Nephron (organoid): ENCODE results near the gene PLAU.
"Not testable (repeated sequence)": the region's sequence is repeated elsewhere in the genome, so short reads cannot be mapped to it uniquely, and the experiment has no call there.

Experiments
- H3K27ac Mint-ChIP-seq, 3 experiments: 2 replicates each; pipeline ENCODE4 v1.8.0; 2020; ENCODE audit warnings: mixed read lengths in 3 of 3, mild to moderate bottlenecking in 2 of 3, moderate library complexity in 1 of 3
- H3K27me3 Mint-ChIP-seq: 2 replicates; pipeline ENCODE4 v1.8.0; 2021; ENCODE audit warnings: low read depth, mild to moderate bottlenecking, moderate library complexity, mixed read lengths
- H3K36me3 Mint-ChIP-seq: 2 replicates; pipeline ENCODE4 v1.8.0; 2020; ENCODE audit warnings: low read depth, mixed read lengths
- H3K4me1 Mint-ChIP-seq: 2 replicates; pipeline ENCODE4 v1.8.0; 2020; ENCODE audit warnings: mixed read lengths
- H3K4me3 Mint-ChIP-seq, 3 experiments: 2 replicates each; pipeline ENCODE4 v1.8.0; 2020; ENCODE audit warnings: mild to moderate bottlenecking in 3 of 3, mixed read lengths in 3 of 3, moderate library complexity in 2 of 3
- H3K9me3 Mint-ChIP-seq: 2 replicates; pipeline ENCODE4 v1.8.0; 2020; ENCODE audit warnings: mixed read lengths
- TF ChIP-seq, protein P1 (sequence below), 3 experiments: fragments of 200-600 bp; sonication (generic); IDR thresholded peaks; one replicate each; pipeline ENCODE4 v1.5.0; 2021; ENCODE audit warnings: antibody characterized with exemption in 3 of 3; ENCODE audit not compliant: unreplicated experiment in 3 of 3

Gene PLAU

DNA sequence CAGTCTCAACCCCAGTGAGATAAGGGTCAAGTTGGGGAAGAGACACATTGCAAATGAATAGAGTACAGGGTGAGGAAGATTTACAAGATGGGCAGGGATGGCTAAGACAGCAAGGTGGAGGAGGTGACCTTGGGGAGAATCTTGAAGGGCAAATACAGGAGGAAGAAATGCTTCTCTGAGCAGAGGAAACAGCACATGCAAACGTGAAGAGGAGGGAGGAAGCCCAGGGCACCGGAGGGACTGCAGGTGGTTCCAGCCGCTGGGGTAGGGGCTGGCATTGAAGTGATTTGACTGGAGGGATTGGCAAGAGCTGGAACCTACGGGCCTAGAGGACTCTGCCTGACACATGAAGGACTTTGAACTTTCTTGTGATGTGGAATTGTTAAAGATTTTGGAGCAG is 14.6 kb downstream of the PLAU start:
- no peak overlapping the region for H3K27ac Mint-ChIP-seq
- no peaks in the 10 kb centered on the region for H3K36me3 Mint-ChIP-seq
- H3K4me3 Mint-ChIP-seq, result no peak overlapping the region
- H3K9me3 Mint-ChIP-seq, result no peaks in the 10 kb centered on the region
- peaks cover 15% of the 10 kb centered on the region for H3K4me1 Mint-ChIP-seq
- TF ChIP-seq, protein P1, sequence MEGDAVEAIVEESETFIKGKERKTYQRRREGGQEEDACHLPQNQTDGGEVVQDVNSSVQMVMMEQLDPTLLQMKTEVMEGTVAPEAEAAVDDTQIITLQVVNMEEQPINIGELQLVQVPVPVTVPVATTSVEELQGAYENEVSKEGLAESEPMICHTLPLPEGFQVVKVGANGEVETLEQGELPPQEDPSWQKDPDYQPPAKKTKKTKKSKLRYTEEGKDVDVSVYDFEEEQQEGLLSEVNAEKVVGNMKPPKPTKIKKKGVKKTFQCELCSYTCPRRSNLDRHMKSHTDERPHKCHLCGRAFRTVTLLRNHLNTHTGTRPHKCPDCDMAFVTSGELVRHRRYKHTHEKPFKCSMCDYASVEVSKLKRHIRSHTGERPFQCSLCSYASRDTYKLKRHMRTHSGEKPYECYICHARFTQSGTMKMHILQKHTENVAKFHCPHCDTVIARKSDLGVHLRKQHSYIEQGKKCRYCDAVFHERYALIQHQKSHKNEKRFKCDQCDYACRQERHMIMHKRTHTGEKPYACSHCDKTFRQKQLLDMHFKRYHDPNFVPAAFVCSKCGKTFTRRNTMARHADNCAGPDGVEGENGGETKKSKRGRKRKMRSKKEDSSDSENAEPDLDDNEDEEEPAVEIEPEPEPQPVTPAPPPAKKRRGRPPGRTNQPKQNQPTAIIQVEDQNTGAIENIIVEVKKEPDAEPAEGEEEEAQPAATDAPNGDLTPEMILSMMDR (IDR thresholded peaks at IDR 0.05; ENCODE audit: unreplicated experiment in 3 of 3), result no peak
- H3K27me3 Mint-ChIP-seq, result peaks cover 4% of the 10 kb centered on the region

DNA sequence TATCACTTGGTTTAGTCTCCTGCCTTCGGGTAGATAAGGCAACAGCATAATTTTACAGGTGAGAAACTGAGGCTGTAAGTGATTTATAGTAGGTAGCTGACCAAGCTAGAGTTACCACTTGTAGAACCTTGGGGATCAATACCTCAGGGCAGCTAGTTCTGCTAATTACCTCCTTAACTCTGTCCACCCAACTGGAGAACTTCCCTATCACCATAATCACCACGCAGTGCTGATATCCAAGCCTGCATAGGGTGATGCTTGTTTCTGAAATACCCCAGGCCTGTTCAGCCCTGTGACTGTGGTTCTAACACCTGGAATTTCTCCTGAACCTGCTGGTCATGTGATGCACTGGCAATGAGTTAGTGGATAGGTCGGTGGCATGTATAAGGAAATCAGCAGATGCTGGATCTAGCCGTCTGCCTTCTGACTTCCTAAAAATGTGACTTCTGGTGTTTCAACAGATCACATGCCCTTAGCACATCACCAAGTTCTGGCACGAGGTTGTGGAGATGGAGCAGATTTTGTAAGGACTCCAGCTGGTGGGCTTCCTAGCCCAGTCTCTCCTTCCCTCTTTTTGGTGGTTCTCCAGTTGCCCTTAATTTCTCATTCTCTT is 15.3 kb downstream of the PLAU start:
- Mint-ChIP-seq H3K27me3 (peaks cover 4% of the 10 kb centered on the region), H3K9me3 (no peaks in the 10 kb centered on the region), H3K4me3 (no peak overlapping the region), H3K27ac (no peak overlapping the region), H3K36me3 (no peaks in the 10 kb centered on the region), H3K4me1 (peaks cover 20% of the 10 kb centered on the region)
- TF ChIP-seq, protein P1 (IDR thresholded peaks at IDR 0.05; ENCODE audit: unreplicated experiment in 3 of 3), result no peak

DNA sequence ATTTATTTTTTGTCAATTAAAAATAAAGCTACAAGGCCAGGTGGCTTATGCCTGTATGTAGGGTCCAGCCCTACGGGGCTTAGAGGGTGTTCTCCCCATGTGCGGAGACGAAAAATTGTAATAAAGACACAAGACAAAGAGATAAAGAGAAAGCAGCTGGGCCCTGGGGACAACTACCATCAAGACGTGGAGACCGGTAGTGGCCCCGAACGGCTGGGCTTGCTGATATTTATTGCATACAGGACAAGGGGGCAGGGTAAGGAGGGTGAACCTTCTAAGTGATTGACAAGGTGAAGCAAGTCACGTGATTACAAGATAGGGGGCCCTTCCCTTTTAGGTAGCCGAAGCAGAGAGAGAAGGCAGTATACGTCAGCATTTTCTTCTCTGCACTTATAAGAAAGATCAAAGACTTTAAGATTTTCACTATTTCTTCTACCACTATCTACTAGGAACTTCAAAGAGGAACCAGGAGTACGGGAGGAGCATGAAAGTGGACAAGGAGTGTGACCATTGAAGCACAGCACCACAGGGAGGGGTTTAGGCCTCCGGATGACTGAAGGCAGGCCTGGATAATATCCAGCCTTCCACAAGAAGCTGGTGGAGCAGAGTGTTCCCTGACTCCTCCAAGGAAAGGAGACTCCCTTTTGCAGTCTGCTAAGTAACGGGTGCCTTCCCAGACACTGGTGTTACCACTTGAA is 19.8 kb downstream of the PLAU start:
- H3K27ac Mint-ChIP-seq, result peak overlapping the region; percentile 40 to 64 (median 46)
- not testable (repeated sequence) for H3K36me3 Mint-ChIP-seq, H3K9me3 Mint-ChIP-seq, H3K4me1 Mint-ChIP-seq, H3K27me3 Mint-ChIP-seq, H3K4me3 Mint-ChIP-seq

DNA sequence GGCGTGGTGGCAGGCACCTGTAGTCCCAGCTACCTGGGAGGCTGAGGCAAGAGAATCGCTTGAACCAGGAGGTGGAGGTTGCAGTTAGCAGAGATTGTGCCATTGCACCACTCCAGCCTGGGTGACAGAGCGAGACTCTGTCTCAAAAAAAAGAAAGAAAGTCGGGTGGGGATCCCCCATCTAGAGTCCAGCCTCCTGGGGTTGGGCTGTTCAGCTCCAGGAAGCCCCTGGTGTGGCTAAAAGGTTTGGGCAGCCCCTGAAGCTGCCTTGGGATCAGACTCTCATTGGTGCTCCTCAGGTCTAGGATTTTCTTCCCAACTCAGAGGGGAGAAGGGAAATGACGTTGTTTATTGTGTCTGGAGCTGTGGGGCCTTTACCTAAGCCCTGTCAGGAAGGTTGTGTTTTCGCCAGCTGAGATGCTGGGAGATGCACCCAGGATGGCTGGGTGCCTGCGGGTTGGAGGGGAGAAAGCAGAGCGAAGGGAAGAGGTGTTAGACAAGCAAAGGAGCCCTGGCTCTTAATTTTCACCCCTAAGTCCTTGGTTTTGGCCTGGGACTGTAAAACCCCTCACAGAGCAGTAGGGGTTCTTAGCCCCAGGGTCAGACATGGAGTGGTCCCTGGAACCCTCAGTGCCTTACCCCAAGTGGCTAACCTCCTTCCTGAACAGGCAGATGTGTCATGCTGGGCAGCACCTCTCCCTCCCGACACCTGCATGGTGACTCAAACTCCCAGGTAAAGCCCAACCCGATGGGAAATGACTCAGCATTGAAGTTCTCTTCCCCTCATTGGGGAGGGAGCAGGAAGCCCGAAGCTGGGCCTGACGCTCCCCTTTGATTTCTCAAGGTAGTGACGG is 21.1 kb downstream of the PLAU start:
- Mint-ChIP-seq H3K4me1 (peaks cover 5% of the 10 kb centered on the region), H3K27ac (peak overlapping the region in 1 of 3 experiments; percentile 74), H3K36me3 (no peaks in the 10 kb centered on the region), H3K9me3 (no peaks in the 10 kb centered on the region), H3K27me3 (peaks cover 9% of the 10 kb centered on the region), H3K4me3 (no peak overlapping the region)
- TF ChIP-seq, protein P1 (IDR thresholded peaks at IDR 0.05; ENCODE audit: unreplicated experiment in 3 of 3), result no peak

DNA sequence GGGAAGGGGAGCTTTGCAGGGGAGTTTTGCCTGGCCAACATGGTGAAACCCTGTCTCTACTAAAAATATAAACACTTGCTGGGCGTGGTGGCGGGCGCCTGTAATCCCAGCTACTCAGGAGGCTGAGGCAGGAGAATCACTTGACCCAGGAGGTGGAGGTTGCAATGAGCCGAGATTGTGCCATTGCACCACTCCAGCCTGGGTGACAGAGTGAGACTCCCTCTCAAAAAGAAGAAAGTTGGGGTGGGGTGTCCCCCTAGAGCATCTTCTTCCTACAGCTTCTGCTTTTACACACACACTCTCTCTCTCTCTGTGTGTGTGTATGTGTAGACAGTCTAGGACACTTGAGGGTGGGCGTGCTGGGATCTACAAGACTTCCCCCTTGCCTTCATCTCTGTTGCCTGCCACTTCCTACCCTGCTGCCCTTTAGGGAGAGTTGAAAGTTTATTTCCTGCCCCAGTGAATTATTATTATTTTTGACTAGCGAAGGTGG is 21.7 kb downstream of the PLAU start:
- no peaks in the 10 kb centered on the region for H3K9me3 Mint-ChIP-seq
- no peak overlapping the region for H3K27ac Mint-ChIP-seq
- H3K27me3 Mint-ChIP-seq, result peaks cover 9% of the 10 kb centered on the region
- H3K36me3 Mint-ChIP-seq, result no peaks in the 10 kb centered on the region
- H3K4me1 Mint-ChIP-seq, result peaks cover 12% of the 10 kb centered on the region
- TF ChIP-seq, protein P1 (IDR thresholded peaks at IDR 0.05; ENCODE audit: unreplicated experiment in 3 of 3), result no peak
- H3K4me3 Mint-ChIP-seq, result no peak overlapping the region

DNA sequence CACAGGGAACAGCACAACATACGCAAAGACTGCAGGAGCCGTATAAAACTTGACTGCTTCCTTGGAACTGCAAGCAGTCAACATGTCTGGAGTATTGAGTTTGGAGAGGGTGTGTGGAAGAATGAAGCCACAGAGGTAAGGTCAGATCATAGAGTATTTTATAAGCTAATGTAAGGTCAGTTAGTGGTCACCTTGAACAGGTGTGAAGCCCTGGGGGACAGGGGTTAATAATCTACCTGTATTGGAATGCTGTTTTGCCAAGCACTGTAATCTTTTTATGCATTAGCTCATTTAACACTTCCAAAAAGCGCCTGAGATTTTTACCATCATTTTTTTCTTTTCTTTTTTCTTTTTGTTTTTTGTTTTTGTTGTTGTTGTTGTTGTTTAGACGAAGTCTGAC is 23.1 kb downstream of the PLAU start:
- TF ChIP-seq, protein P1 (IDR thresholded peaks at IDR 0.05; ENCODE audit: unreplicated experiment in 3 of 3), result no peak
- H3K4me3 Mint-ChIP-seq, result no peak overlapping the region

More for the DNA sequence above, 23.1 kb downstream of the PLAU start:
- Mint-ChIP-seq H3K9me3 (no peaks in the 10 kb centered on the region), H3K36me3 (no peaks in the 10 kb centered on the region), H3K27me3 (peaks cover 14% of the 10 kb centered on the region), H3K4me1 (peaks cover 25% of the 10 kb centered on the region), H3K27ac (no peak overlapping the region)
